ENCODE data around the gene TBC1D1. TPM values are rescaled to one million over a fixed set of nuclear protein-coding genes. Genes with fewer than 3 reads are reported as not detected.

TBC1D1 gene
- total RNA-seq, 1 donor from 2014 or later: 96.0 TPM

- no peak for DNase-seq (ENCODE audit: extremely low spot score in 2 of 2)
- H3K27ac ChIP-seq: no peak overlapping the region
- intact Hi-C loops (cut with DNase I): no loop called here
- H3K36me3 ChIP-seq: peaks cover 0 to 22% of the 10 kb centered on the region in 2 donors
- no peaks in the 10 kb centered on the region for H3K4me1 ChIP-seq
- no peak overlapping the region for H3K4me3 ChIP-seq
- TF ChIP-seq POLR2A (IDR thresholded peaks at IDR 0.05) (no peak), CTCF (IDR thresholded peaks at IDR 0.05) (no peak), POLR2AphosphoS5 (IDR thresholded peaks at IDR 0.05; ENCODE audit: insufficient read depth in 1 of 2, low read depth in 1 of 2) (no peak)
- no peaks in the 10 kb centered on the region for H3K27me3 ChIP-seq
- H3K9me3 ChIP-seq: no peaks in the 10 kb centered on the region
Measured at GRCh38 chr4:38050560-38051350, 159.9 kb downstream of the TBC1D1 start.

- peaks cover 0 to 13% of the 10 kb centered on the region in 2 donors for H3K36me3 ChIP-seq
- intact Hi-C loops (cut with DNase I): no loop called here
- no peak for TF ChIP-seq POLR2A (IDR thresholded peaks at IDR 0.05)
- no peak for TF ChIP-seq CTCF (IDR thresholded peaks at IDR 0.05)
- TF ChIP-seq POLR2AphosphoS5 (IDR thresholded peaks at IDR 0.05; ENCODE audit: insufficient read depth in 1 of 2, low read depth in 1 of 2): no peak
- DNase-seq (ENCODE audit: extremely low spot score in 2 of 2): no peak
- no peak overlapping the region for H3K4me3 ChIP-seq
- no peak overlapping the region for H3K27ac ChIP-seq
- H3K9me3 ChIP-seq: no peaks in the 10 kb centered on the region
- no peaks in the 10 kb centered on the region for H3K27me3 ChIP-seq
- H3K4me1 ChIP-seq: no peaks in the 10 kb centered on the region
Measured at GRCh38 chr4:38055566-38055965, 164.7 kb downstream of the TBC1D1 start.

GRCh38 chr4:38056011-38056685, 165.3 kb downstream of the TBC1D1 start:
- intact Hi-C loops (cut with DNase I): no loop called here
- no peak overlapping the region for H3K4me3 ChIP-seq
- H3K9me3 ChIP-seq: no peaks in the 10 kb centered on the region
- no peak overlapping the region for H3K27ac ChIP-seq
- no peaks in the 10 kb centered on the region for H3K4me1 ChIP-seq
- no peak for DNase-seq (ENCODE audit: extremely low spot score in 2 of 2)
- TF ChIP-seq POLR2AphosphoS5 (IDR thresholded peaks at IDR 0.05; ENCODE audit: insufficient read depth in 1 of 2, low read depth in 1 of 2): no peak
- H3K27me3 ChIP-seq: no peaks in the 10 kb centered on the region
- peaks cover 0 to 11% of the 10 kb centered on the region in 2 donors for H3K36me3 ChIP-seq

- Histone ChIP-seq H3K9me3 (no peaks in the 10 kb centered on the region), H3K4me1 (peaks cover 6% of the 10 kb centered on the region), H3K4me3 (no peak overlapping the region), H3K36me3 (peaks cover 0 to 11% of the 10 kb centered on the region in 2 donors), H3K27ac (no peak overlapping the region), H3K27me3 (no peaks in the 10 kb centered on the region)
- no peak for DNase-seq (ENCODE audit: extremely low spot score in 2 of 2)
- no peak for TF ChIP-seq POLR2AphosphoS5 (IDR thresholded peaks at IDR 0.05; ENCODE audit: insufficient read depth in 1 of 2, low read depth in 1 of 2)
- TF ChIP-seq CTCF (IDR thresholded peaks at IDR 0.05): no peak
- no peak for TF ChIP-seq POLR2A (IDR thresholded peaks at IDR 0.05)
- intact Hi-C loops (cut with DNase I): no loop called here
Measured at GRCh38 chr4:38058151-38058550, 167.3 kb downstream of the TBC1D1 start.

- no peak for DNase-seq (ENCODE audit: extremely low spot score in 2 of 2)
- H3K9me3 ChIP-seq: no peaks in the 10 kb centered on the region
- no peak overlapping the region for H3K4me3 ChIP-seq
- H3K27ac ChIP-seq: no peak overlapping the region
- TF ChIP-seq CTCF (IDR thresholded peaks at IDR 0.05): no peak
- no peak for TF ChIP-seq POLR2A (IDR thresholded peaks at IDR 0.05)
- no peak for TF ChIP-seq POLR2AphosphoS5 (IDR thresholded peaks at IDR 0.05; ENCODE audit: insufficient read depth in 1 of 2, low read depth in 1 of 2)
- intact Hi-C loops (cut with DNase I): loop anchor here (5.0 kb wide), 1 partner anchor 611 kb away; no protein-coding TSS in a partner anchor
- no peaks in the 10 kb centered on the region for H3K36me3 ChIP-seq
- H3K27me3 ChIP-seq: no peaks in the 10 kb centered on the region
- peaks cover 6% of the 10 kb centered on the region for H3K4me1 ChIP-seq
Measured at GRCh38 chr4:38060829-38061431, 170.0 kb downstream of the TBC1D1 start.

Data from vagina (tissue), 2 donors.